Nephron (organoid): Measurements from ENCODE around the gene PHLPP1.
A peak's percentile ranks its signal among the peaks of the same experiment; 100 is the strongest.

Source experiments
- H3K27ac Mint-ChIP-seq, 3 experiments: 2 replicates each; pipeline ENCODE4 v1.8.0; 2020; ENCODE audit warnings: mixed read lengths in 3 of 3, mild to moderate bottlenecking in 2 of 3, moderate library complexity in 1 of 3
- H3K27me3 Mint-ChIP-seq: 2 replicates; pipeline ENCODE4 v1.8.0; 2021; ENCODE audit warnings: low read depth, mild to moderate bottlenecking, moderate library complexity, mixed read lengths
- H3K36me3 Mint-ChIP-seq: 2 replicates; pipeline ENCODE4 v1.8.0; 2020; ENCODE audit warnings: low read depth, mixed read lengths
- H3K4me1 Mint-ChIP-seq: 2 replicates; pipeline ENCODE4 v1.8.0; 2020; ENCODE audit warnings: mixed read lengths
- H3K4me3 Mint-ChIP-seq, 3 experiments: 2 replicates each; pipeline ENCODE4 v1.8.0; 2020; ENCODE audit warnings: mild to moderate bottlenecking in 3 of 3, mixed read lengths in 3 of 3, moderate library complexity in 2 of 3
- H3K9me3 Mint-ChIP-seq: 2 replicates; pipeline ENCODE4 v1.8.0; 2020; ENCODE audit warnings: mixed read lengths
- CTCF ChIP-seq, 3 experiments: fragments of 200-600 bp; sonication (generic); IDR thresholded peaks; one replicate each; pipeline ENCODE4 v1.5.0; 2021; ENCODE audit warnings: antibody characterized with exemption in 3 of 3; ENCODE audit not compliant: unreplicated experiment in 3 of 3

The PHLPP1 gene

DNA sequence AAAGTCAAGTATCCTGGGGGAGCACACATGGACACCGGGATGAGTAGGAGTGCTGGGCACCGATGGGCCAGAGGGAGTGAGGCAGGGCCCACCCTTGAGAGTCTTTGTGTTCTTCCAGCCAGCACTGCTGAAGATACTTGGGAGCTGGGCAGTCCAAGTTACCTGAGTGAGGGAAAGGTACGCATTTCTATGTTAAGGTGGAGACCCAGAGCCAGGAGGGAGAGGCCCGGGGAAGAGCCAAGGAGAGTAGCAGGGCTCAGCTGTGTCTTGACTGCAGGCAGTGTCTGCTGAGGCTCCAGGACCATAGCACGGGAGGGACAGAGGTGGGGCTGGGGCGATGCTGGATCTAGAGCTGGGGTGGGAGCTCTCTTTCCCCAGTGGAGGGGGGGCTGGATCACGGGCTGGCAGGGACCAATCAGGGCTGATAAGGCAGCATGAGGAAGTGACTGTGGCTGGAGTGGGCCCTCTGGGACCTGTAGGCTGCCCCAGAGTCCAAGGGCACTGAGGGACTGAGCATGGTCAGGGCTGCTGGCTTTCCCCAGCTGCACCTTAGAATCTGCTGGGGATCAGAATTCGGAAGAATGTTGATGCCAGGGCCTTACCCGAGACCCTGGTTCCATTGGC is 289.2 kb downstream of the PHLPP1 start:
- no peak overlapping the region for H3K4me3 Mint-ChIP-seq
- no peak overlapping the region for H3K27ac Mint-ChIP-seq
- no peak for TF ChIP-seq CTCF (IDR thresholded peaks at IDR 0.05; ENCODE audit: unreplicated experiment in 3 of 3)
- H3K9me3 Mint-ChIP-seq = no peaks in the 10 kb centered on the region
- no peaks in the 10 kb centered on the region for H3K36me3 Mint-ChIP-seq
- peaks cover 2% of the 10 kb centered on the region for H3K4me1 Mint-ChIP-seq
- peaks cover 4% of the 10 kb centered on the region for H3K27me3 Mint-ChIP-seq

DNA sequence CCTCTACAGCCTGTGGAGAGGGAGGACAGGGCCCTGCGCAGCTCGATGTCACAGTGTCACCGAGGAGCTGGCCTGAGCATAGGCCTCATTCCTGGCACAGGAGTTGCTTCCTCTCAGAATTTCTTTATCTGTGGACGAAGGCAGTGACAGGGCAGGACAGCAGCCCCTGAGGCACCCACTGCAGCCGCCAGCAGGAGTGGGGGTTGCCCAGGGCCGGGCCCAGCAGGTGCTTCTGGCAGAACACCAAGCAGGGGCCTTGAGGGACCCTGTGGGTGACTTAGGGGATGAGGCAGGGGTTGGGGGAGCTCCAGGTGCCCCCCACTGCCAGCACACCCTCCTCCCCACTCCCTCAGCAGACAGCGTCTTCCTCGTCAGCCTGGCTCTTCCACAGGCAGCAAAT is 290.0 kb downstream of the PHLPP1 start:
- H3K4me1 Mint-ChIP-seq = no peaks in the 10 kb centered on the region
- no peak overlapping the region for H3K27ac Mint-ChIP-seq
- H3K27me3 Mint-ChIP-seq = peaks cover 4% of the 10 kb centered on the region
- no peak overlapping the region for H3K4me3 Mint-ChIP-seq
- no peaks in the 10 kb centered on the region for H3K36me3 Mint-ChIP-seq
- TF ChIP-seq CTCF (IDR thresholded peaks at IDR 0.05; ENCODE audit: unreplicated experiment in 3 of 3) = no peak
- no peaks in the 10 kb centered on the region for H3K9me3 Mint-ChIP-seq

GRCh38 chr18:63007231-63007630 is 291.9 kb downstream of the PHLPP1 start:
- Mint-ChIP-seq H3K36me3 (no peaks in the 10 kb centered on the region), H3K4me3 (no peak overlapping the region), H3K27me3 (peaks cover 4% of the 10 kb centered on the region), H3K9me3 (no peaks in the 10 kb centered on the region), H3K4me1 (no peaks in the 10 kb centered on the region), H3K27ac (no peak overlapping the region)
- no peak for TF ChIP-seq CTCF (IDR thresholded peaks at IDR 0.05; ENCODE audit: unreplicated experiment in 3 of 3)

DNA sequence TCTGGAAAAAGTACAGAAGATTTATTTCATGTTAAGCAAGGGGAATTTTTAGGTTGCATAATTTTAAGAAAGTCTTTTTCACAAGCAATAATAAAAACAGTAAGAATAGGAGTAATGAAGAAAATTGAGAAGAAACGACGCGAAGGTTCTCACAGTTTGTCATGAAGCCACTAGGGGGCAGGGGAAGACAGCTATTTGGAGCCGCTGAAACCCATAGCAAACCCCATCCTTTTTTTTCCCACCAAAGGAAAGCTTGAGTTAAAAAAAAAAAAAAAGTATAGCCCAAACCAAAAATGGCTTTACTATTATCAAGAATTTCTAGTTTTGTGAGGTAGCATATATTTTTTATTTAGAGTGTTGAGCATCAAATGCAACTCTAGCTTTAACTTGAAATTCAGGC is 300.9 kb downstream of the PHLPP1 start:
- H3K27ac Mint-ChIP-seq = no peak overlapping the region
- H3K9me3 Mint-ChIP-seq = peaks cover 12% of the 10 kb centered on the region
- H3K27me3 Mint-ChIP-seq = peaks cover 28% of the 10 kb centered on the region
- H3K4me1 Mint-ChIP-seq = no peaks in the 10 kb centered on the region
- peak; percentile 80 to 91 (median 81) for TF ChIP-seq CTCF (IDR thresholded peaks at IDR 0.05; ENCODE audit: unreplicated experiment in 3 of 3)
- no peak overlapping the region for H3K4me3 Mint-ChIP-seq
- peaks cover 3% of the 10 kb centered on the region for H3K36me3 Mint-ChIP-seq

GRCh38 chr18:63017076-63017475 is 301.7 kb downstream of the PHLPP1 start:
- Mint-ChIP-seq H3K36me3 (peaks cover 3% of the 10 kb centered on the region), H3K27ac (no peak overlapping the region), H3K4me3 (no peak overlapping the region), H3K4me1 (no peaks in the 10 kb centered on the region), H3K9me3 (peaks cover 12% of the 10 kb centered on the region), H3K27me3 (peaks cover 28% of the 10 kb centered on the region)
- no peak for TF ChIP-seq CTCF (IDR thresholded peaks at IDR 0.05; ENCODE audit: unreplicated experiment in 3 of 3)

GRCh38 chr18:63017977-63018376 is 302.6 kb downstream of the PHLPP1 start:
- H3K4me3 Mint-ChIP-seq = no peak overlapping the region
- H3K27me3 Mint-ChIP-seq = peaks cover 28% of the 10 kb centered on the region
- H3K36me3 Mint-ChIP-seq = peaks cover 3% of the 10 kb centered on the region
- H3K4me1 Mint-ChIP-seq = no peaks in the 10 kb centered on the region
- TF ChIP-seq CTCF (IDR thresholded peaks at IDR 0.05; ENCODE audit: unreplicated experiment in 3 of 3) = no peak
- peaks cover 12% of the 10 kb centered on the region for H3K9me3 Mint-ChIP-seq
- H3K27ac Mint-ChIP-seq = no peak overlapping the region
